Stimulated activated naive CD4-positive, alpha-beta T cell (primary cell): ENCODE data around the gene ZNF654.
"Not testable (repeated sequence)": the region's sequence is repeated elsewhere in the genome, so short reads cannot be mapped to it uniquely, and the experiment has no call there.

ENCODE experiments used
- DNase-seq, 6 experiments: peaks; one replicate each; lab custom pipeline; 2025; lab: John Stamatoyannopoulos, UW

Gene ZNF654

DNA sequence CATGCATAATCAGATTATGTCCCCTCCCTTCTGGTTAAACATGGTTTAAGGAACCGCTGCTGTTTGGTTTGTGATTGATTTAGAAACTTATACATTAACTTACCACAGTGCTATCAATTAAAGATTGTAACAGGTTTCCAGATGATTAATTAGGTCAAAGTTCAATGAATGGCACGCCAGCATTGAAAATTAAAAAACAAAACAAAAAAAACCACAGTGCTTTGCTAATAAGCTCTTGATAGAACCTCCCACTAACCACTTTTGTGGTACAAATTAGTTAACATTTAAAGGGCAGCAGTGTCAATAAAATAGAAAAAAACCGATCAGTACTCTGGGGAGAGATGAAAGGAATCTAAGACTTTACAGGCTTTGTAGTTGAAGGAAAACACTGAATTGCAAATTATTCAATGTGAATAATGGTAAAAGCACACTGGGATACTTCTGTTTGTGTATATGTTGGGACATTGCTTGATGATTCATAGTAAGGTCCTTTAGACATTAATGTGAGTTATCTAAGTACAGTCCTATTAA is 83.1 kb downstream of the ZNF654 start:
- DNase-seq, result no peak

DNA sequence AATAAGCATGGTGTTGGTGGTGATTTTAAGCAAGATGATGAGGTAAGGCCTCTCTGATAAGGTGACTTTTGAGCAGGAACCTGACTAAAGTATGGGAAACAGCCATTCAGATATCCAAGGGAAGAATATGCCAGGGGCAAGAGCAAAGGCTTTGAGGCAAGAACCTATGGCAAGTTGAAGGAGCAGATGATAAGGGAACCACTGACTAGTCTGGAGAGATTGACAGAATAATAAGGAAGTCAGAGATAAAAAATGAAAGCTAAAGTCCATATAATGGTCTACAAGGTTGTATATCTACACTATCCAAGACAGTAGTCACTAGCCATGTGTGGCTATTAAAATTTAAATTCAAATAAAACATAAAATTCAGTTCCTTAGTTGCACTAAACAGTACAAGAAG is 88.2 kb downstream of the ZNF654 start:
- DNase-seq, result no peak

DNA sequence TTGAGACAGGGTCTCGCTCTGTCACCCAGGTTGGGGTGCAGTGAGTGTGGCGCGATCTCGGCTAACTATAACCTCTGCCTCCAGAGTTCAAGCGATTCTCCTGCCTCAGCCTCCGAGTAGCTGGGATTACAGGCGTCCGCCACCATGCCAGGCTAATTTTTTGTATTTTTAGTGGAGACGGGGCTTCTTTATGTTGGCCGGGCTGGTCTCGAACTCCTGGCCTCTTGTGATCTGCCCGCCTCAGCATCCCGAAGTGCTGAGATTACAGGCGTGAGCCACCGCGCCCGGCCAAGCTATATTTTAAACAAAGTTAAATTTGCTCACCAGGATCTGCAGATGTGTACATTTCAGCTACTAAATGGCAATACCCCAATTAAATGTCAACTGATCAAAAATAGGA is 89.6 kb downstream of the ZNF654 start:
- no peak for DNase-seq

DNA sequence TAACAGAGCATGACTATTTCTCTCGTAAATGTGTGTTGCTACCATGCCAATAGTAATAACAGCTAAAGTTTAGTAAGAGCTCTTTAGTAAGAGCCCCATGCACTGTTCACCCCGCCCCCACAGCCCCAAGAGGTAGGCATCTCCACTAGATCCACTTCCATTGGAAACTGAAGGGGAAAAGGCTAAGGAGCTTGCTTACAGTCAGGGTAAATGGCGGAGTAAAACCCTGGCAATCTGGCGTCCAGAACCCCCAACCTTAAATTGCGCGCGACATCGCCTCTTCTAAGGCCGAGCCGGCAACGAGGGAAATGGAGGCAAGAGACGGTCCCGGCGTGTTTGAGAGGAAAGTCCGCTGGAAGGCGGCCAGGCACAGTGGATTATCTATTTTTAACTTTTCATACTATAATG is 90.0 kb downstream of the ZNF654 start:
- no peak for DNase-seq

DNA sequence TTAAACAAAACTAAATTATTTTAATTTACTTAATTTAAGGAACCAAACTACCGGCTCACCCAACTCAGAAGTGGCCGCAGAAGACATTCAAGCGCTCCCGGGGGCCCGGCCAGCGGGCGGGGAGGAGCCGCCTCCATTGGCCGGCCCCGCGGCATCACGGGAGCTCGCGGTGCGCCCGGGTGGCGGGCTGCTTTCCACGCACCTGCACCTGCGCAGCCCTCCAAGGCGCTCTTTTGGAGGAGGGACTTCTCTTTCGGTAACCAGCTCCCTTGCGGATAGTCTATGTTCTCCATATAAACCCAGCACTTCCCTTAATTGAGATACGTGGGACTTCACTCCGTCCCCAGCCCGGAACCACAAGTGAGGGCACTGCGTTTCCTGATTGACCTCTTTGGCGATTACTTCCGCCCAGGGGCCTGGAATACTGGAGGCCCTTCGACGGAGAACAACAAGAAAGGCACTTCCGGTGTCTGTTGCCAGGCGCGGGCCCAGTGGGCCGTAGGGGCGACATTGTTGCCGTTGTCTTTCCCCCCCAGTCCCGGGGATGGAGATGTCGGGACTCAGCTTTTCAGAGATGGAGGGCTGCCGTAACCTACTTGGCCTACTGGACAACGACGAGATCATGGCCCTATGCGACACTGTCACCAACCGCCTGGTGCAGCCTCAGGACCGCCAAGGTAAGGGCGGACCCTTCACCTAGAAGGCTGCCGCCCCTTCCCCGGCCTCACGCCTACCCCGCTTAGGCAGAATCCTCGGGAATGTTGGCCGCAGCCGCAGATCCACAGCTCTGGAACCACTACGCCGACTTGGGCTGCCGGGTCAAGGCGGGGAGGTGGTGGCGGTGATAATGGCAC is 90.7 kb downstream of the ZNF654 start, which contains the start of gene C3orf38:
Gene C3orf38, plus strand, starts transcription at position 451 of the 854 bp plus-strand sequence. Its CDS starts 94 bp downstream, at position 545.
- DNase-seq, result peak; percentile 68 to 95 (median 82)

DNA sequence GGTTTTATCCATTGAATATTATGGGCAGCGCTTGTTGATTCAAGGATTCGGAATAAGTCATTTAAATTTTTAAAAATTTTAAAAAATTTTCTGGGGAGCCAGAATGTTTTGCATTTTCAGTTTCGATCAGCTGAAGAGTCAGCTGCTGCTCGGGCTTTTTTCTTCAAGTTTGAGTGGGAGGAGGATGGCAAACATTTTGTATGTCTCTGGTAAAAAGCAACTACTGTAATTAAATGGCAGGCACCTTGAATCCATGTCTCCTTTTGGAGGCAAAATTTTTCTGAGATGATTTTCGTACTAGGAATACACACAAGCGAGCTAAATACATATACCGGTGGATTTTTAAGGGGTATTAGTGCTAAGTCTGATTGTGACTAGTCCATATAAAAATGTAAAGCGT is 91.3 kb downstream of the ZNF654 start:
- peak in 4 of 6 experiments; percentile 22 to 64 (median 45) for DNase-seq

DNA sequence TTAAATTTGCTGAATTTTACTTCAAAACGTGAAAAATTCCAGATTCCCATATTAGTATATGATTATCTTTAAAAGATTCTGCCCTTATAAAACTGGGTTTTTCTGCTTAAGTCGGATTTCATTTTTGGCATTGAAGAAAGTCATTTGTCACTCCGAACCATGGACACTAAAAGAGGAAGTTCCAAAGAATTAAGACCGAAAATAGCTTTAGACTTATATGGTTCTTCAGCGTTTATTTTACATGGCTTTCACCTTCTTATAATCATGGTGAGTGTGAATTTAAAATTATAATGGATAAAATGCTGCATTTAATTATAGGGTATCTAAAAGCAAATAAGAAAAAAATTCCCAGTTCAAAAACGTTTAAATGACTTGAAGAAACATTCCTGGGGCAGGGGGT is 91.8 kb downstream of the ZNF654 start:
- DNase-seq, result no peak

DNA sequence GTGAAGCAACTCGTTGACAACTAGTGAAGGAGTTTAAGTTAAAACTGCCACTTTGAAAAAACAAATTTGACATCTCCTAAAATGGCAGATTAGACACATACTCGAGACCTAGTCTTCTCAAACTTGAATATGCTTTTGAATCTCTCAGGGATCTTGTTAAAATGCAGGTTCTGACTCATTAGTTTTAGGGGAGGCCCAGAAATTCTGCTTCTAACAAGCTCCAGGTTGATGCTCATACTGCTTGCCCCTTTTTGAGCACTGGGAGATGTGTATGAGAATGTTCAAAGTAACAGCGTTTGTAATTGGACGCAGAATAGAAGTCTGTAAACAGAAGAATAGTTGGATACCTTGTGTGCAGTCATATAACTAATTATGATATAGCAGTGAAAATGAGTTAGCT is 92.3 kb downstream of the ZNF654 start:
- peak in 1 of 6 experiments; percentile 14 for DNase-seq

DNA sequence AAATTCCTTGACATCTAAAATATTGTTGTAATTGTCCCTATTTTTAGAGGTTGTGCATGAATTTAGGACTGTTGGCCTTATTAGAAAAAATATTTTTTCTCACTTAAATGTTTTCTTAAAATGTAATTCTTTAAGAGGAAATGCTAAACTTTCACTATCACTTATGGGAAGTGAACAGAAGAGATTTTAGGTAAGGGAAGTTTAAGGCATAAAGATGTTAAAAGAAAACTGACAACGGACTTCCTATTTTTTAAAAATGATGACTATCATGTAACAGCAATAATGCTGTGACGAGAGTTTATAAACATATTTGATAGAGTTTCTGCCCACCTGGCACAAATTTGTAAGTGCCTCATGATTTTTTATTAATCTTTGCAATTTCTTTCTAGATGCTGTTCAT is 93.8 kb downstream of the ZNF654 start:
- no peak for DNase-seq

DNA sequence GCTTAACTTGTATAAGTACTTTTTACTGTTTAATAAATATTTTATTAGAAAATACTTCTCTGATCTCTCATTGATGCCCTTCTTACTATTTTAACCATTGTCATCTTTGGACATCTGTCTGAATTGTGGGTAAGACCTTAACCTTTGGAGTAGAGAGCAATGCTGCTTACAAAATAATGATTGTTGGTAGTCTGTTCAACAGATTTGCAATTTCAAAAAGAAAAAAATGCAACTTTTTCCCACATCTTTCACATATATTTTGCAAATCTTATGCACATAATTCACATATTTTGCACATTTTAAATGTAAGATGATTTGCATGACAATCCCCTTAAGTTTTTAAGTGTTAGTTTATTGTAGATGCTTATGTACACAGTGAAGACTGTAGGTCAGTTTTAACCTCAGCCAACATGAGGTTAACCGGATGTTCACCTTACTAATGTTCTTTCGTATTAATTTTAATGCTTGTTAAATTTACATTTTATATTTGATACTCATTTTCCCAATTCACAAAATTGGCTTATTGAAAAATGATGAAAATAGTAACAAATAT is 107.4 kb downstream of the ZNF654 start:
- DNase-seq, result no peak

DNA sequence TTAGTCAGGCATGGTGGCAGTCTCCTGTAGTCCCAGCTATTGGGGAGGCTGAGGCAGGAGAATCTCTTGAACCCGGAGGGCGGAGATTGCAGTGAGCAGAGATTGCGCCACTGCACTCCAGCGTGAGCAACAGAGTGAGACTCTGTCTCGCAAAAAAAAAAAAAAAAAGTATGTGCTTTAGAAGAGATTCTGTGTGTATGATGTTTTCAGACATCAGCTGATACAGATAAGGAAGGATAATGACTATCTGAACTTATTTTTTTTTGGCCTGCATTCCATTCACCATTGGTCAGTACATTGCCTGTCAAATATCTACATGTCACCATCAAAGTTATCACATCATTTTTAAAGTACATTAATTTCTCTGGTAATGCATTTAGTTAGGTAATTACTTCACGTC is 108.1 kb downstream of the ZNF654 start:
- DNase-seq, result no peak

DNA sequence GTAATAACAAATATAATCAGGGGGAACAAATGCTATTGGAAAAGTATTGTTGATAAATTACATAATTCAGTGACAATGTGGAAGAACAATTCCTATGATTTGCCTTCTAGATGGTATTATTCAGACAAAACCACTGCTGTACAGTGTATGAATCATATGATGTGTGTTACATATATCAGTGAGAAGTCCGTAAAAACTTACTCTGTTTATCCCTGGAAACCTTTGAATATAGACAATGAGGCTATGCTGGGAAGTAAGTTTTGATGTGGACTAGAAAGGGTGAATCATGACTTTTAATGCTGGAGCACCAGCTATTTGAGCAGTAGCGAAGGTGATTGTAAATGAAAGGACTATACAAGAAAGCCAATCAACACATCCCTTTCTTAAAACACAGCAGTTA is 108.6 kb downstream of the ZNF654 start:
- no peak for DNase-seq

DNA sequence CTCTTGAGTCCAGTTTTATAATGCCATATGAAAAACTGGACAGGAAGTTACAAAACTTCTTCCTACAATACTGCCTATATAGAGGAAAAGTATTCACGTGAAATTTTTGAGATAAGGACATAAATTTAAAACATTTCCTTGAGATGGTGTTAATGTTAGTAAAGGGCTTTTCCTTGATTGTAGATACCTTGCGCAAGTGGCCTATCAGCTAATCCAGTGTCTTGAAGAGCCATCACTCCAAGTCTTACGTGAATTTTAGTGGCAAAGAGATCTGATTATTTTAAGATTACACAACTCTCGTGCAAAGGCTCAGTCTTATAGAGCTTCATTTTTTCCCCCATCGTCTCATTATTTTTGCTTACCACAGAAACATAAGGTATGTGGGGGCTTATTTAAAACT is 109.1 kb downstream of the ZNF654 start:
- no peak for DNase-seq

DNA sequence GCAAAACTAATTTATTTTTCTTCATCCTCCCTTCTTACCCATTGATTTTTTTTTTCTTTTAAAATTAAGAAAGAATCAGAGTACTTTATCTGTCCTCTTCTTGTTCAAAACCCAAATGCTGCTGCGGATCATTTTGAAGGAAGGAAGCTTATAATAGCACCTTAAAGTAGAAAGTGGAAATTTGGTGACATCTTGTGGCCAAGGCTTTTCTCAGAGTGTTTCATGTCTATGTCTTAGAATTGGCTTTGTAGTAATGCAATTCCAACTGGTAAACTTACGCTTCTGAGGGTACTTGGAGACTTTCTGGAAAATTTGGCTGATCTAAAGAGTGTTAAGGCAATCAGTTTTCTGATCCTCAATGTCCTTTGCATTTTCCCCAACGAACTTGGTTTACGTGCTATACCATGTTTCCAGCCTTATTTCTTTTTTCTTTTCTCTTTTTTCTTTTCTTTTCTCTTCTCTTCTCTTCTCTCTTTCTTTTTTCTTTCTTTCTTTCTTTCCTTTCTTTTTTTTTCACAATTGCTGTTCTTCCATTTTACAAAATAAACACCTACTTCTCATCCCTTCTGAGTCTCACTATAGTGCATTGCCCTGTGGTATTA is 121.4 kb downstream of the ZNF654 start:
- peak in 2 of 6 experiments; percentile 19 to 31 for DNase-seq

DNA sequence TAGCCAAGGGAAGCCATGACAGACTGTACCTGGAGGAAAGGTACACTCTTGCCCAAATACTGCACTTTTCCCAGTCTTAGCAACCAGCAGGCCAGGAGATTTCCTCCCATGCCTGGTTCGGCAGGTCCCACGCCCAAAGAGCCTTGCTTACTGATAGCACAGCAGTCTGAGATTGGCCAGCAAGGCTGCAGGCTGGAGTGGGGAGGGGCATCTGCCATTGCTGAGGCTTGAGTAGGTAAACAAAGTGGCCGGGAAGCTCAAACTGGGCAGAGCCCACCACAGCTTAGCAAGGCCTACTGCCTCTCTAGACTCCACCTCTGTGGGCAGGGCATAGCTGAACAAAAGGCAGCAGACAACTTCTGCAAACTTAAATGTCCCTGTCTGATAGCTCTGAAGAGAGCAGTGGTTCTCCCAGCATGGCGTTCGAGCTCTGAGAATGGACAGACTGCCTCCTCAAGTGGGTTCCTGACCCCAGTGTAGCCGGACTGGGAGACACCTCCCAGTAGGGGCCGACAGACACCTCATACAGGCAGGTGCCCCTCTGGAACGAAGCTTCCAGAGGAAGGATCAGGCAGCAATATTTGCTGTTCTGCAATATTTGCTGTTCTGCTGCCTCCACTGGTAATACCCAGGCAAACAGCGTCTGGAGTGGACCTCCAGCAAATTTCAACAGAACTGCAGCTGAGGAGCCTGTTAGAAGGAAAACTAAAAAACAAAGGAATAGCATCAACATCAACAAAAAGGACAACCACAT is 123.3 kb downstream of the ZNF654 start:
- DNase-seq, result not testable (repeated sequence)

DNA sequence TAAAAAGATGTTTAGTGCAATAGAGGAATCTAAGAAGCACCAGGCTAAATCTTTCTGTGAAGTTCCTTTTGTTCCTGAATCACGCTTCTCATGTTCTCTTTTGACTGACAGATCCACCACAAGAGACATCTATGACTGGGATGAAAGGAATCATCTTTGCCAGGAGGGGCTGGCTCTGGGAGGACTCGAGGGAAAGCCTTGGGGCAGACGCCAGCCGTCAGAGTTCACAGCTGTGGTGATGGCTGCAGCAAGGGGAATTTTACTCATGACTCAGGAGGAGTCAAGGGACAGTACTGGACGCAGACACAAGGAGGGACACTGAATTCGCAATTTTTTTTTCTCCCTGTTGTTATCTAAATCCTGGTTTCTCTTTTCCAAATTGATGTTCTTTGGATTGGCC is 129.4 kb downstream of the ZNF654 start:
- DNase-seq, result no peak

DNA sequence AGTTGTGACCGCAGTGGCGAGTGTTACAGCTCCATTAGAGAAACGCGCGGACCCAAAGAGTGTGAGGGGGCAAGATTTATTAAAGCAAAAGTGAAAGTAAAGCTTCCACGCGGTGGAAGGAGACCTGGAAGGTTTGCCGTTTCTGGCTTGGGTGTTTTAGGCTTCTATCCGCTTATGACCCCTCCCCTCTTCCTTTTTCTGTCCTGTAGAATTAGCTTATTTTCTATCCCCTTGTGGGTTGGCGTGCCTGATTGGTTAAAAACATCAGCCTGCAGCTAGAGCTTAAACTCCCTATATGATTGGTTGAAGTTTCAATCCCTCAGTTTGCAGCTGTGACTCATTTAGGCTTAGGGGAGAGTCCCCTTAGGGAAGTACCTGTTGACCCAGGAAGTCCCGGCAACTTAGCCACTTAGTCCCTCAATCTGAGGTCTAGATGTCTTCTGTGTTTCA is 130.3 kb downstream of the ZNF654 start:
- no peak for DNase-seq

DNA sequence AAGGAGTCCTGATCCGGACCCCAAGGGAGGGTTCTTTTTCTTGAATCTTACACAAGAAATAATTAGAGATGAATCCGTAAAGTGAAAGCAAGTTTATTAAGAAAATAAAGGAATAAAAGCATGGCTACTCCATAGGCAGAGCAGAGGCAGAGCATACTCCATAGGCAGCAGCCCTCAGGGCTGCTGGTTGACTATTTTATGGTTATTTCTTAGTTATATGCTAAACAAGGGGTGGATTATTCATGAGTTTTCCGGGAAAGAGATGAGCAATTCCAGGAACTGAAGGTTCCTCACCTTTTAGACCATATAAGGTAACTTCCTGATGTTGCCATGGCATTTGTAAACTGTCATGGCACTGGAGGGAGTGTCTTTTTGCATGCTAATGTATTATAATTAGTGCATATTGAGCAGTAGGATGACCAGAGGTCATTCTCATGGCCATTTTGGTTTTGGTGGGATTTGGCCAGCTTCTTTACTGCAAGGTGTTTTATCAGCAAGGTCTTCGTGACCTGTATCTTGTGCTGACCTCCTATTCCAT is 132.9 kb downstream of the ZNF654 start:
- DNase-seq, result no peak

DNA sequence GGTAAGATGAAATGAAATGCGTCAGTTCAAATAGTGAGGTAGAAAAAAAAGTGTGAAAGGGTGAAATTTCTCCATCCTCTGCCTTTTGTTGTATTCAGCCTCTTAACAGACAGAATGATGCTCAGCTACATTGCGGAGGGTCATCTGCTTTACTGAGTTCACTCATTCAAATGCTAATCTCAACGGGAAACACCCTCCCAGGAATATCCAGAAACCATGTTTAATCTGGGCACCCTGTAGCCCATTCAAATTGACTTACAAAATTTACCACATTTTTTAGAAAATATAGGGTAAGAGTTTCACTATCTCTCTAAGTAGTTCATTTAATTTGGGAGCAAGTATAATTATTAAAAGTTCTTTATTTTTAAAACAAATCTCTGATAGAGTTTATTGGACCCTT is 133.6 kb downstream of the ZNF654 start:
- DNase-seq, result no peak
